GM12878 (cell line): ENCODE measurements around the gene DCC. TPM values are rescaled to one million over a fixed set of nuclear protein-coding genes. Genes with fewer than 3 reads are reported as not detected.

Experiments used
- ATAC-seq: fragments of 200-7000 bp; cut with Tn5 transposase; 3 replicates; pipeline ENCODE4 v1.9.1; 2020; ENCODE audit warnings: mild to moderate bottlenecking, moderate library complexity
- BruUV-seq: library from RNA; stranded (reverse); fragments of 400-500 nt; replicated peaks from 2 replicates; lab custom pipeline; 2021; lab: Mats Ljungman, UMichigan
- CTCF ChIA-PET: fragments of 300-600 bp; sonication (Branson Sonifier 250); formaldehyde crosslinking; extraction: SDS; loops from one replicate; lab custom pipeline; 2021; ENCODE audit warnings: inconsistent platforms; lab: Yijun Ruan, JAX
- POLR2A ChIA-PET: fragments of 350-600 bp; formaldehyde crosslinking; extraction: SDS; loops from one replicate; lab custom pipeline; 2021; ENCODE audit warnings: inconsistent platforms; lab: Charles Lee
- RAD21 ChIA-PET: fragments of 300-600 bp; sonication (Branson Sonifier 250); formaldehyde crosslinking; loops from one replicate; lab custom pipeline; 2023; ENCODE audit warnings: antibody characterized with exemption; ENCODE audit not compliant: unreplicated experiment; lab: Charles Lee
- SMC1A ChIA-PET: fragments of 300-600 bp; sonication (Branson Sonifier 250); formaldehyde crosslinking; loops from one replicate; lab custom pipeline; 2023; ENCODE audit not compliant: unreplicated experiment, uncharacterized antibody; lab: Charles Lee
- DNase-seq: peaks from one replicate; pipeline ENCODE4 v3.0.0-alpha.2; 2011; ENCODE audit warnings: low read depth, low spot score
- FAIRE-seq: peaks from 3 replicates; lab custom pipeline; 2011; peaks lifted over from hg19 to GRCh38; lab: Jason Lieb, UNC
- H2AFZ ChIP-seq: 2 replicates; pipeline ENCODE4 v1.6.0; 2011; ENCODE audit warnings: low read depth, low read length, control low read depth; ENCODE audit not compliant: control insufficient read depth
- H3K27ac ChIP-seq: 2 replicates; pipeline ENCODE4 v1.5.1; 2011; ENCODE audit warnings: control low read depth; ENCODE audit not compliant: control insufficient read depth, insufficient read depth
- H3K27me3 ChIP-seq, 2 experiments: replicated peaks in 1 of 2; 2 replicates each; pipeline versions ENCODE4 v1.6.0 to v1.6.1; 2011; ENCODE audit warnings: low read length in 1 of 2; ENCODE audit not compliant: control insufficient read depth in 2 of 2, insufficient read depth in 2 of 2
- H3K36me3 ChIP-seq, 2 experiments: 2 replicates each; pipeline ENCODE4 v1.5.1; 2011; ENCODE audit warnings: low read length in 1 of 2; ENCODE audit not compliant: control insufficient read depth in 2 of 2, insufficient read depth in 2 of 2
- H3K4me1 ChIP-seq: 2 replicates; pipeline ENCODE4 v1.6.1; 2011; ENCODE audit warnings: mild to moderate bottlenecking, low read length, moderate library complexity, mixed read lengths; ENCODE audit not compliant: control insufficient read depth, insufficient read depth
- H3K4me2 ChIP-seq: 2 replicates; pipeline ENCODE4 v1.6.0; 2011; ENCODE audit warnings: control low read depth; ENCODE audit not compliant: control insufficient read depth, insufficient read depth
- H3K4me3 ChIP-seq: fragments of 200-600 bp; sonication (generic); 2 replicates; pipeline ENCODE4 v1.5.1; 2016
- H3K79me2 ChIP-seq: 2 replicates; pipeline ENCODE4 v1.6.0; 2011; ENCODE audit warnings: low read length; ENCODE audit not compliant: control insufficient read depth, insufficient read depth
- H3K9ac ChIP-seq: 2 replicates; pipeline ENCODE4 v1.8.0; 2011; ENCODE audit warnings: low read length, control low read depth, mixed read lengths; ENCODE audit not compliant: control insufficient read depth, insufficient read depth
- H3K9me3 ChIP-seq: replicated peaks from 3 replicates; pipeline ENCODE4 v1.5.1; 2011; ENCODE audit warnings: mild to moderate bottlenecking, low read length; ENCODE audit not compliant: control insufficient read depth, insufficient read depth
- H4K20me1 ChIP-seq: 2 replicates; pipeline ENCODE4 v1.6.0; 2011; ENCODE audit not compliant: control insufficient read depth, insufficient read depth
- CBFB ChIP-seq: IDR thresholded peaks from 2 replicates; pipeline ENCODE4 v1.6.1; 2016; ENCODE audit warnings: antibody characterized with exemption, low read depth
- GABPA ChIP-seq: IDR thresholded peaks from 2 replicates; pipeline ENCODE4 v1.6.1; 2014; ENCODE audit warnings: antibody characterized with exemption, low read depth, mild to moderate bottlenecking, inconsistent platforms
- HDAC2 ChIP-seq: fragments of 200-600 bp; sonication (generic); IDR thresholded peaks from 2 replicates; pipeline ENCODE4 v1.6.1; 2017
- MLLT1 ChIP-seq: fragments of 450-650 bp; IDR thresholded peaks from 2 replicates; pipeline ENCODE4 v1.6.1; 2016; ENCODE audit warnings: mild to moderate bottlenecking
- MYB ChIP-seq: fragments of 150-350 bp; IDR thresholded peaks from 2 replicates; pipeline ENCODE4 v1.6.1; 2014; ENCODE audit warnings: mild to moderate bottlenecking, low read depth, low read length, borderline replicate concordance
- MYC ChIP-seq: IDR thresholded peaks from 2 replicates; pipeline ENCODE4 v1.6.1; 2011; ENCODE audit warnings: mild to moderate bottlenecking, low read length, moderate library complexity, inconsistent platforms; ENCODE audit not compliant: insufficient read depth, insufficient replicate concordance, insufficient read length, severe bottlenecking
- NR2F1 ChIP-seq: fragments of 450-650 bp; conservative IDR thresholded peaks from 2 replicates; pipeline ENCODE4 v1.6.1; 2017; ENCODE audit warnings: mild to moderate bottlenecking
- PBX3 ChIP-seq: IDR thresholded peaks from 2 replicates; pipeline ENCODE4 v1.6.1; 2011; ENCODE audit warnings: mild to moderate bottlenecking, low read depth, low read length, moderate library complexity; ENCODE audit not compliant: insufficient replicate concordance
- POU2F2 ChIP-seq: IDR thresholded peaks from 3 replicates; pipeline ENCODE4 v1.6.1; 2011; ENCODE audit warnings: low read depth, mild to moderate bottlenecking, low read length, borderline replicate concordance
- RCOR1 ChIP-seq: conservative IDR thresholded peaks from 2 replicates; pipeline ENCODE4 v1.6.1; 2012; ENCODE audit warnings: low read depth, low read length, improper control_type of control experiment
- RUNX3 ChIP-seq: IDR thresholded peaks from 2 replicates; pipeline ENCODE4 v1.6.1; 2012; ENCODE audit warnings: low read length, inconsistent platforms
- SIN3A ChIP-seq: IDR thresholded peaks from 2 replicates; pipeline ENCODE4 v1.6.1; 2012; ENCODE audit warnings: low read depth, low read length, improper control_type of control experiment
- TARDBP ChIP-seq: IDR thresholded peaks from 2 replicates; pipeline ENCODE4 v1.6.1; 2016; ENCODE audit warnings: borderline replicate concordance
- ZNF217 ChIP-seq: fragments of 450-650 bp; IDR thresholded peaks from 2 replicates; pipeline ENCODE4 v1.6.1; 2017; ENCODE audit warnings: antibody characterized with exemption, mild to moderate bottlenecking
- ZNF24 ChIP-seq: fragments of 450-650 bp; IDR thresholded peaks from 2 replicates; pipeline ENCODE4 v1.6.1; 2017; ENCODE audit warnings: antibody characterized with exemption, mild to moderate bottlenecking
- WGBS: methylation state at CpG from one replicate; pipeline ENCODE4 v1.1.6; 2016; ENCODE audit warnings: low lambda C conversion rate; ENCODE audit not compliant: insufficient replicate concordance, insufficient coverage; ENCODE audit errors: missing lambda C conversion rate; 5-methylcytosine and 5-hydroxymethylcytosine counted together
- in situ Hi-C: fragments of 300-500 bp; cut with MboI; formaldehyde crosslinking; loops from 9 replicates; pipeline ENCODE4 v1.14.3; 2018; ENCODE audit warnings: mixed read lengths
- intact Hi-C: fragments of 100-400 bp; cut with micrococcal nuclease; formaldehyde crosslinking; loops from one replicate; pipeline ENCODE4 v1.14.2; 2022; ENCODE audit not compliant: unreplicated experiment
- polyA plus RNA-seq, 11 experiments: library from polyadenylated mRNA; depleted of rRNA in 4 of 11; unstranded in 6 of 11; stranded (reverse) in 5 of 11; fragments of >200 nt; fragmentation: Nextera tagmentation in 4 of 11; fragmentation: Illumina TruSeq in 1 of 11; extraction: Ambion mirVana in 4 of 11; extraction: Trizol in 1 of 11; gene quantifications; 1 replicate in 1 of 11; 2 replicates in 10 of 11; pipeline versions ENCODE4 v1.2.1 to v1.2.3, GENCODE V29; 2011 to 2016; ENCODE audit warnings: inconsistent platforms in 2 of 11, missing spikeins in 2 of 11, low read depth in 1 of 11
- total RNA-seq, 4 experiments: library from RNA; depleted of rRNA in 3 of 4; stranded (reverse); fragments of >200 nt in 3 of 4; fragmentation: Illumina TruSeq in 1 of 4; extraction: Trizol in 1 of 4; gene quantifications; 2 replicates each; pipeline versions ENCODE4 v1.2.1 to v1.2.3, GENCODE V29; 2013 to 2021
- TF ChIP-seq, protein P1 (sequence below): IDR thresholded peaks from 2 replicates; pipeline ENCODE4 v1.6.1; 2012; ENCODE audit warnings: low read length, inconsistent platforms

DCC gene
- total and polyA plus RNA-seq, 10 of the 15 experiments (the other 5 are each of a cell fraction or from before 2014, with no cell fraction given) = 0.01 TPM; not detected in 9

DNA sequence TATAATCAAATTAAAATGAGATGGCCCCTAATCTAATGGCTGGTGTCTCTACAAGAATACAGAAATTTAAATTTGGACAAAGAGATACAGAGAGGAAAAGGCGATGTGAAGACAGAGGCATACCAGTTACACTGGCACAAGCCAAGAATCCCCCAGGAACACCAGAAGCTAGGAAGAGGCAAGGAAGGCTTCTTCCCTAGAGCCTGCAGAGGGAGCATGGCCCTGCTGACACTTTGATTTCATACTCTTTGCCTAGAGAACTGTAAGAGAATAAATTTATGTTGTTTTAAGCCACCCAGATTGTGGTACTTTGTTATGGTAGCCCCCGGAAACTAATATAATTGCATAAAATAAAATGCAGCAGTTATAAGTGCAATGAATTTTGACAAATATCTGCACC lies 1213.0 kb downstream of the DCC start:
- BruUV-seq = no TSS peak
- POLR2A ChIA-PET = no interaction called here
- RAD21 ChIA-PET = no interaction called here

More for the DNA sequence above, 1213.0 kb downstream of the DCC start:
- Histone ChIP-seq H3K27me3 (no peaks in the 10 kb centered on the region), H3K4me3 (no peak overlapping the region), H3K79me2 (no peaks in the 10 kb centered on the region), H2AFZ (no peak overlapping the region), H3K4me2 (no peak overlapping the region), H4K20me1 (no peaks in the 10 kb centered on the region), H3K36me3 (no peaks in the 10 kb centered on the region), H3K4me1 (no peaks in the 10 kb centered on the region), H3K27ac (no peak overlapping the region), H3K9ac (no peak overlapping the region), H3K9me3 (no peaks in the 10 kb centered on the region)
- TF ChIP-seq ZNF217 (no peak), NR2F1 (no peak), ZNF24 (no peak), TARDBP (no peak), RCOR1 (no peak), PBX3 (no peak), POU2F2 (no peak), RUNX3 (no peak), MYB (no peak), SIN3A (no peak), CBFB (no peak), HDAC2 (no peak), MLLT1 (no peak), MYC (no peak), GABPA (no peak)
- TF ChIP-seq, protein P1, sequence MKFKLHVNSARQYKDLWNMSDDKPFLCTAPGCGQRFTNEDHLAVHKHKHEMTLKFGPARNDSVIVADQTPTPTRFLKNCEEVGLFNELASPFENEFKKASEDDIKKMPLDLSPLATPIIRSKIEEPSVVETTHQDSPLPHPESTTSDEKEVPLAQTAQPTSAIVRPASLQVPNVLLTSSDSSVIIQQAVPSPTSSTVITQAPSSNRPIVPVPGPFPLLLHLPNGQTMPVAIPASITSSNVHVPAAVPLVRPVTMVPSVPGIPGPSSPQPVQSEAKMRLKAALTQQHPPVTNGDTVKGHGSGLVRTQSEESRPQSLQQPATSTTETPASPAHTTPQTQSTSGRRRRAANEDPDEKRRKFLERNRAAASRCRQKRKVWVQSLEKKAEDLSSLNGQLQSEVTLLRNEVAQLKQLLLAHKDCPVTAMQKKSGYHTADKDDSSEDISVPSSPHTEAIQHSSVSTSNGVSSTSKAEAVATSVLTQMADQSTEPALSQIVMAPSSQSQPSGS = no peak
- ChIA-PET SMC1A (no interaction called here), CTCF (no interaction called here)
- intact Hi-C loops = no loop called here
- FAIRE-seq (no peak), ATAC-seq (no peak), DNase-seq (no peak)
- WGBS = 50% methylated on average over 2 of the region's 2 CpGs
- in situ Hi-C loops = no loop called here
